ENCODE results near the gene FAM227B. TPM values are rescaled to one million over a fixed set of nuclear protein-coding genes. Genes with fewer than 3 reads are reported as not detected.

FAM227B gene
- total and polyA plus RNA-seq, 2 of the 13 experiments (the other 11 are each of a cell fraction or from before 2014, with no cell fraction given) = 1.9 to 2.6 TPM

- no TSS peak for BruUV-seq (replicated peaks)
- TF ChIP-seq NFAT5 (CRISPR knock-in tag; IDR thresholded peaks at IDR 0.05) (no peak), IKZF5 (CRISPR knock-in tag; IDR thresholded peaks at IDR 0.05) (no peak), TEAD2 (CRISPR knock-in tag; IDR thresholded peaks at IDR 0.05) (no peak), ZNF354B (CRISPR knock-in tag; IDR thresholded peaks at IDR 0.05) (no peak), SOX5 (CRISPR knock-in tag; IDR thresholded peaks at IDR 0.05; ENCODE audit: borderline replicate concordance) (no peak), BCL3 (CRISPR knock-in tag; IDR thresholded peaks at IDR 0.05) (no peak), GZF1 (CRISPR knock-in tag; IDR thresholded peaks at IDR 0.05) (no peak), MTA3 (CRISPR knock-in tag; IDR thresholded peaks at IDR 0.05) (no peak), NCOA1 (CRISPR knock-in tag; IDR thresholded peaks at IDR 0.05) (no peak), PRDM15 (CRISPR knock-in tag; IDR thresholded peaks at IDR 0.05) (no peak), FOXM1 (CRISPR knock-in tag; IDR thresholded peaks at IDR 0.05) (no peak), FLYWCH1 (CRISPR knock-in tag; IDR thresholded peaks at IDR 0.05) (no peak), STAG1 (CRISPR knock-in tag; IDR thresholded peaks at IDR 0.05) (no peak)
These were observed 196.6 kb downstream of the FAM227B start for GRCh38 chr15:49423901-49424550.

More at GRCh38 chr15:49423901-49424550, 196.6 kb downstream of the FAM227B start:
- Histone ChIP-seq H3K4me1 (ENCODE audit: insufficient read depth, low read length) (no peaks in the 10 kb centered on the region), H3K4me3 (replicated peaks in 1 of 3; ENCODE audit: insufficient read depth in 1 of 3, low read depth in 2 of 3, low read length in 3 of 3) (no peak overlapping the region), H2AFZ (ENCODE audit: low read length) (no peak overlapping the region), H3K27me3 (ENCODE audit: control insufficient read depth in 1 of 2, insufficient read depth in 2 of 2, low read length in 2 of 2) (no peaks in the 10 kb centered on the region), H3K9me3 (ENCODE audit: low read length) (no peaks in the 10 kb centered on the region), H4K20me1 (ENCODE audit: insufficient read depth, low read length) (no peaks in the 10 kb centered on the region), H3K27ac (ENCODE audit: extremely low read length, insufficient read depth, low read length) (no peak overlapping the region), H3K4me2 (ENCODE audit: low read depth, low read length) (no peak overlapping the region), H3K9ac (ENCODE audit: insufficient read depth, low read depth, low read length) (no peak overlapping the region), H3K79me2 (ENCODE audit: insufficient read depth, low read length) (no peaks in the 10 kb centered on the region), H3K36me3 (replicated peaks in 1 of 2; ENCODE audit: control insufficient read depth in 1 of 2, insufficient read depth in 2 of 2, low read length in 2 of 2) (no peaks in the 10 kb centered on the region)
- POLR2A ChIA-PET = no interaction called here
- FAIRE-seq (no peak), DNase-seq (ENCODE audit: low spot score) (no peak), ATAC-seq (no peak)
- in situ Hi-C loops (cut with HindIII; ENCODE audit: extremely low pct_ligation_motif_present, low pct_unique_long_range_greater_than_20kb) (loop anchor here (5.0 kb wide), 2 partner anchors 192 to 562 kb away; no protein-coding TSS in a partner anchor), intact Hi-C loops (cut with micrococcal nuclease; ENCODE audit: unreplicated experiment) (no loop called here)
- under 1% methylated on average over 6 of the region's 6 CpGs for WGBS (ENCODE audit: low lambda C conversion rate)
- CTCF ChIA-PET (ENCODE audit: low intra/inter-chr PET ratio, low total read pairs) = no interaction called here

Data from HepG2 (cell line).